K562 (cell line): ENCODE results near the gene FCHO1. TPM values are rescaled to one million over a fixed set of nuclear protein-coding genes. Genes with fewer than 3 reads are reported as not detected.

Experiments used
- ATAC-seq: fragments of 200-7000 bp; cut with Tn5 transposase; 3 replicates; pipeline ENCODE4 v1.9.1; 2020; ENCODE audit warnings: moderate library complexity
- BruUV-seq: library from RNA; stranded (reverse); fragments of 400-500 nt; replicated peaks from 2 replicates; lab custom pipeline; 2021; lab: Mats Ljungman, UMichigan
- CTCF ChIA-PET: fragments of 300-600 bp; formaldehyde crosslinking; extraction: SDS; loops from one replicate; lab custom pipeline; 2021; ENCODE audit warnings: low intra/inter-chr PET ratio; lab: Yijun Ruan, JAX
- POLR2A ChIA-PET: fragments of 300-600, 350-650 bp; sonication (Branson Sonifier 250); formaldehyde crosslinking; extraction: SDS; loops from one replicate; lab custom pipeline; 2021; ENCODE audit warnings: antibody characterized with exemption, inconsistent platforms; lab: Yijun Ruan, JAX
- DNase-seq, 4 experiments: peaks; one replicate each; pipeline versions ENCODE4 v3.0.0 to v3.0.0-alpha.2; 2011 to 2018; ENCODE audit warnings: low spot score in 3 of 4, mixed read lengths in 3 of 4; ENCODE audit errors: extremely low read depth in 1 of 4
- FAIRE-seq: peaks from 2 replicates; lab custom pipeline; 2011; peaks lifted over from hg19 to GRCh38; lab: Jason Lieb, UNC
- H2AFZ ChIP-seq: 2 replicates; pipeline ENCODE4 v1.6.0; 2011; ENCODE audit warnings: low read depth, low read length, control low read depth, inconsistent platforms
- H3K27ac ChIP-seq: fragments of 200-600 bp; 3 replicates; pipeline ENCODE4 v1.8.0; 2011; ENCODE audit warnings: low read depth, mild to moderate bottlenecking, control low read depth, inconsistent platforms, low read length, moderate library complexity, mixed read lengths; ENCODE audit errors: extremely low read depth
- H3K27me3 ChIP-seq, 2 experiments: fragments of 300-600 bp in 1 of 2; 2 replicates in 1 of 2; 3 replicates in 1 of 2; pipeline versions ENCODE4 v1.6.0 to v1.8.0; 2011; ENCODE audit warnings: inconsistent platforms in 2 of 2, low read length in 2 of 2, mild to moderate bottlenecking in 1 of 2, mixed read lengths in 1 of 2, moderate library complexity in 1 of 2; ENCODE audit not compliant: control insufficient read depth in 2 of 2, insufficient read depth in 2 of 2
- H3K36me3 ChIP-seq: fragments of 300-600 bp; 3 replicates; pipeline ENCODE4 v1.8.0; 2011; ENCODE audit warnings: mild to moderate bottlenecking, low read length, inconsistent platforms; ENCODE audit not compliant: control insufficient read depth, insufficient read depth
- H3K4me1 ChIP-seq, 2 experiments: fragments of 200-600 bp in 1 of 2; replicated peaks in 1 of 2; 2 replicates in 1 of 2; 3 replicates in 1 of 2; pipeline versions ENCODE4 v1.5.1 to v1.8.0; 2011; ENCODE audit warnings: inconsistent platforms in 2 of 2, low read length in 2 of 2, mild to moderate bottlenecking in 1 of 2, mixed read lengths in 1 of 2, moderate library complexity in 1 of 2; ENCODE audit not compliant: control insufficient read depth in 2 of 2, insufficient read depth in 2 of 2
- H3K4me2 ChIP-seq: 2 replicates; pipeline ENCODE4 v1.6.1; 2011; ENCODE audit warnings: low read length, control low read depth, inconsistent platforms, mixed read lengths; ENCODE audit not compliant: insufficient read depth
- H3K4me3 ChIP-seq: fragments of 200-600 bp; sonication (generic), shearing (Covaris generic); 2 replicates; pipeline ENCODE4 v1.5.1; 2016; ENCODE audit warnings: control low read depth, inconsistent platforms
- H3K79me2 ChIP-seq: fragments of 200-600 bp; 3 replicates; pipeline ENCODE4 v1.8.0; 2011; ENCODE audit warnings: low read length, inconsistent platforms; ENCODE audit not compliant: control insufficient read depth, insufficient read depth
- H3K9ac ChIP-seq, 2 experiments: 2 replicates each; pipeline versions ENCODE4 v1.6.0 to v1.6.1; 2011; ENCODE audit warnings: low read depth in 2 of 2, low read length in 2 of 2, control low read depth in 1 of 2, inconsistent platforms in 1 of 2, mild to moderate bottlenecking in 1 of 2, mixed read lengths in 1 of 2; ENCODE audit not compliant: insufficient read depth in 1 of 2
- H3K9me1 ChIP-seq: one replicate; pipeline ENCODE4 v1.6.0; 2011; ENCODE audit warnings: inconsistent platforms, mild to moderate bottlenecking, low read length, moderate library complexity; ENCODE audit not compliant: control insufficient read depth, insufficient read depth
- H3K9me3 ChIP-seq: replicated peaks from 2 replicates; pipeline ENCODE4 v1.5.1; 2011; ENCODE audit warnings: low read depth, low read length, inconsistent platforms; ENCODE audit not compliant: control insufficient read depth, insufficient read depth
- H4K20me1 ChIP-seq: replicated peaks from 2 replicates; pipeline ENCODE4 v1.6.1; 2011; ENCODE audit warnings: low read length, inconsistent platforms, mixed read lengths; ENCODE audit not compliant: control insufficient read depth, insufficient read depth
- KDM1A ChIP-seq, 2 experiments: fragments of 450-650 bp; IDR thresholded peaks; 2 replicates each; pipeline ENCODE4 v1.6.1; 2016; ENCODE audit warnings: mild to moderate bottlenecking in 2 of 2
- RBM25 ChIP-seq: fragments of 200-400 bp; formaldehyde crosslinking; IDR thresholded peaks from 2 replicates; pipeline ENCODE4 v1.6.1; 2018; ENCODE audit warnings: low read length, low read depth, moderate library complexity; ENCODE audit not compliant: severe bottlenecking
- RCOR1 ChIP-seq, 2 experiments: IDR thresholded peaks; 2 replicates each; pipeline ENCODE4 v1.6.1; 2012; ENCODE audit warnings: low read depth in 2 of 2, low read length in 2 of 2, borderline replicate concordance in 1 of 2, improper control_type of control experiment in 1 of 2
- ZFP36 ChIP-seq: fragments of 150-350 bp; IDR thresholded peaks from 2 replicates; pipeline ENCODE4 v1.6.1; 2018; ENCODE audit warnings: low read length, low read depth; ENCODE audit not compliant: partially characterized antibody
- ZNF263 ChIP-seq: sonication (generic); formaldehyde crosslinking; IDR thresholded peaks from 2 replicates; pipeline ENCODE4 v1.8.0; 2022; ENCODE audit warnings: mild to moderate bottlenecking, missing genetic modification reagents, borderline replicate concordance
- WGBS: fragments of 100-300 bp; shearing (Covaris generic); methylation state at CpG from one replicate; pipeline ENCODE4 v1.1.6; 2016; ENCODE audit warnings: low coverage, mixed read lengths; ENCODE audit not compliant: insufficient coverage; ENCODE audit errors: missing lambda C conversion rate; 5-methylcytosine and 5-hydroxymethylcytosine counted together
- in situ Hi-C: fragments of 300-500 bp; cut with MboI; formaldehyde crosslinking; loops from 4 replicates; pipeline ENCODE4 v1.15.0; 2018; ENCODE audit warnings: inconsistent platforms, mixed read lengths
- intact Hi-C: fragments of 100-400 bp; cut with micrococcal nuclease; formaldehyde crosslinking; loops from 2 replicates; pipeline ENCODE4 v1.14.2; 2022
- polyA plus RNA-seq, 8 experiments: library from polyadenylated mRNA; depleted of rRNA in 4 of 8; stranded (reverse) in 5 of 8; unstranded in 3 of 8; fragments of >200 nt; fragmentation: Nextera tagmentation in 2 of 8; fragmentation: Illumina TruSeq in 1 of 8; extraction: Ambion mirVana in 2 of 8; extraction: Trizol in 1 of 8; gene quantifications; 2 replicates each; pipeline versions ENCODE4 v1.2.1 to v1.2.3, GENCODE V29; 2011 to 2014; ENCODE audit warnings: inconsistent platforms in 1 of 8, missing spikeins in 1 of 8
- total RNA-seq, 7 experiments: library from RNA; depleted of rRNA in 6 of 7; stranded (reverse); fragments of >200 nt in 6 of 7; fragmentation: Illumina TruSeq in 2 of 7; extraction: Trizol in 2 of 7; gene quantifications; 2 replicates each; pipeline versions ENCODE4 v1.2.1 to v1.2.3, GENCODE V29; 2011 to 2021; ENCODE audit warnings: low replicate concordance in 1 of 7

FCHO1 gene
- total and polyA plus RNA-seq, 9 of the 15 experiments (the other 6 are each of a cell fraction or from before 2014, with no cell fraction given): 0.21 to 58.9 (median 18.3) TPM

DNA sequence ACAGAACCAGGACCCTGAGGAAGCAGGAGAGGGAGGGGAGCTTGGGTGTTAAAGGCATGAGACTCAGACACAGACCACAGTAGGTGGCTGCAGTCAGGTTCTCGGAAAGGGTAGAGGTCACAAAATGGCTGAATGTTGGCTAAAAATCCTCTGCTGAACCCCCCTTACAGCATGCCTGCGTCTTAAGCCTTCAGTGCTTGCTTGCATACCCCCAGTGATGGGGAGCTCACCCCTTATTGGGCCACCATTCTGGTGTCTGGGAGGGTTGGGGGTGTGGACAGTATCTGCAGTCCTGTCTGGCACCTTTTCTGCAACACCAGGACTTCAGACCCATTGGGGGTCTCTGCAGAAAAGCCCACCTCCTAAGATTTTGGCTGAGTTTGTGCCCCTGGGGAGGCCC lies 29.5 kb downstream of the FCHO1 start:
- Histone ChIP-seq H3K79me2 (no peaks in the 10 kb centered on the region), H3K9ac (no peak overlapping the region), H3K4me1 (peaks cover 10 to 47% of the 10 kb centered on the region in 2 experiments; a peak in 4 of 5 replicates), H3K27me3 (no peaks in the 10 kb centered on the region), H3K4me2 (no peak overlapping the region), H3K9me3 (no peaks in the 10 kb centered on the region), H3K27ac (no peak overlapping the region), H3K4me3 (no peak overlapping the region), H2AFZ (no peak overlapping the region), H3K9me1 (no peaks in the 10 kb centered on the region), H4K20me1 (peaks cover 11% of the 10 kb centered on the region; the same call in 1 of the 2 replicates), H3K36me3 (peaks cover 50% of the 10 kb centered on the region; the same call in 2 of the 3 replicates)
- TF ChIP-seq KDM1A (IDR thresholded peaks at IDR 0.05): 0 out of 4 replicates have a peak, but pooled peaks of 1 of the 2 experiments have one; percentile 36
- 0 out of 2 replicates have a peak, but pooled peaks have one; percentile 3 for TF ChIP-seq ZNF263 (CRISPR knock-in tag)
- peak; percentile 46 for TF ChIP-seq RBM25
- peak; percentile 15 for TF ChIP-seq ZFP36
- no peak for TF ChIP-seq RCOR1 (IDR thresholded peaks at IDR 0.05; ENCODE audit: borderline replicate concordance in 1 of 2, low read depth in 2 of 2, low read length in 2 of 2)
- ChIA-PET POLR2A (interaction anchor here (0.6 kb wide), 1 partner anchor 169 kb away, joined by 3 read pairs; no protein-coding TSS in a partner anchor), CTCF (no interaction called here)
- no peak for ATAC-seq
- DNase-seq: no peak
- 93% methylated on average over 2 of the region's 2 CpGs for WGBS
- in situ Hi-C loops: no loop called here
- intact Hi-C loops: no loop called here
- FAIRE-seq: no peak
- BruUV-seq: no TSS peak
